H9 (cell line): ENCODE data around the gene TBX19. TPM values are rescaled to one million over a fixed set of nuclear protein-coding genes. Genes with fewer than 3 reads are reported as not detected.

Source experiments
- DNase-seq: peaks from one replicate; pipeline ENCODE4 v3.0.0-alpha.2; 2017
- H2AFZ ChIP-seq: one replicate; pipeline ENCODE4 v1.6.1; 2013; ENCODE audit warnings: mild to moderate bottlenecking, low read length, control low read depth, moderate library complexity
- H2AK5ac ChIP-seq: 2 replicates; pipeline ENCODE4 v1.6.1; 2013; ENCODE audit warnings: low read length, control low read depth, mixed read lengths; ENCODE audit not compliant: insufficient read length
- H2BK120ac ChIP-seq: one replicate; pipeline ENCODE4 v1.6.1; 2013; ENCODE audit warnings: low read depth, mild to moderate bottlenecking, low read length, control low read depth, inconsistent platforms; ENCODE audit not compliant: poor library complexity, severe bottlenecking
- H2BK12ac ChIP-seq: 2 replicates; pipeline ENCODE4 v1.6.1; 2013; ENCODE audit warnings: low read length, control low read depth, mixed read lengths, low read depth; ENCODE audit not compliant: insufficient read length
- H2BK15ac ChIP-seq: 2 replicates; pipeline ENCODE4 v1.6.1; 2013; ENCODE audit warnings: low read depth, low read length, control low read depth
- H2BK20ac ChIP-seq: one replicate; pipeline ENCODE4 v1.6.1; 2013; ENCODE audit warnings: low read depth, mild to moderate bottlenecking, low read length, control low read depth, inconsistent platforms; ENCODE audit not compliant: poor library complexity, severe bottlenecking
- H2BK5ac ChIP-seq: 2 replicates; pipeline ENCODE4 v1.6.1; 2013; ENCODE audit warnings: low read length, control low read depth, mixed read lengths; ENCODE audit not compliant: insufficient read length
- H3K14ac ChIP-seq: 2 replicates; pipeline ENCODE4 v1.6.1; 2013; ENCODE audit warnings: low read length, control low read depth; ENCODE audit not compliant: insufficient read depth
- H3K18ac ChIP-seq: 2 replicates; pipeline ENCODE4 v1.6.1; 2013; ENCODE audit warnings: low read depth, mild to moderate bottlenecking, mixed read lengths, low read length, control low read depth; ENCODE audit not compliant: insufficient read length
- H3K23ac ChIP-seq: 2 replicates; pipeline ENCODE4 v1.6.1; 2013; ENCODE audit warnings: low read length, control low read depth, mixed read lengths, low read depth; ENCODE audit not compliant: insufficient read length
- H3K23me2 ChIP-seq: 2 replicates; pipeline ENCODE4 v1.6.1; 2013; ENCODE audit warnings: low read depth, mild to moderate bottlenecking, mixed read lengths, low read length, control low read depth; ENCODE audit not compliant: insufficient read length, poor library complexity, severe bottlenecking
- H3K27ac ChIP-seq: 2 replicates; pipeline ENCODE4 v1.5.1; 2013; ENCODE audit warnings: low read length, control low read depth, mixed read lengths, low read depth; ENCODE audit not compliant: insufficient read length
- H3K27me3 ChIP-seq: 2 replicates; pipeline ENCODE4 v1.6.1; 2013; ENCODE audit warnings: low read length, control low read depth, inconsistent platforms; ENCODE audit not compliant: insufficient read depth
- H3K4ac ChIP-seq: 2 replicates; pipeline ENCODE4 v1.6.1; 2013; ENCODE audit warnings: low read depth, mild to moderate bottlenecking, control low read depth, inconsistent platforms, low read length, moderate library complexity
- H3K4me1 ChIP-seq: 2 replicates; pipeline ENCODE4 v1.6.1; 2013; ENCODE audit warnings: low read length, control low read depth, inconsistent platforms; ENCODE audit not compliant: insufficient read depth
- H3K4me2 ChIP-seq: 2 replicates; pipeline ENCODE4 v1.6.1; 2013; ENCODE audit warnings: low read length, control low read depth, mixed read lengths; ENCODE audit not compliant: insufficient read length, insufficient read depth
- H3K56ac ChIP-seq: 2 replicates; pipeline ENCODE4 v1.6.1; 2013; ENCODE audit warnings: low read depth, mild to moderate bottlenecking, mixed read lengths, low read length, control low read depth; ENCODE audit not compliant: insufficient read length
- H3K79me1 ChIP-seq: 2 replicates; pipeline ENCODE4 v1.6.1; 2013; ENCODE audit warnings: low read depth, mild to moderate bottlenecking, moderate library complexity, low read length, control low read depth, inconsistent platforms; ENCODE audit not compliant: insufficient read depth, poor library complexity, severe bottlenecking
- H3K79me2 ChIP-seq: 2 replicates; pipeline ENCODE4 v1.6.1; 2013; ENCODE audit warnings: low read length, control low read depth, inconsistent platforms; ENCODE audit not compliant: insufficient read depth
- H3K9ac ChIP-seq: 2 replicates; pipeline ENCODE4 v1.6.1; 2013; ENCODE audit warnings: low read length, control low read depth, mixed read lengths; ENCODE audit not compliant: insufficient read length; ENCODE audit errors: extremely low read depth
- H3K9me3 ChIP-seq: one replicate; pipeline ENCODE4 v1.6.1; 2013; ENCODE audit warnings: low read depth, low read length, inconsistent platforms; ENCODE audit not compliant: control insufficient read depth
- H3T11ph ChIP-seq: one replicate; pipeline ENCODE4 v1.6.1; 2013; ENCODE audit warnings: mild to moderate bottlenecking, low read length, control low read depth, inconsistent platforms
- H4K20me1 ChIP-seq: one replicate; pipeline ENCODE4 v1.6.1; 2013; ENCODE audit not compliant: control insufficient read depth, insufficient read length, insufficient read depth
- H4K5ac ChIP-seq: 2 replicates; pipeline ENCODE4 v1.6.1; 2013; ENCODE audit warnings: low read depth, mild to moderate bottlenecking, mixed read lengths, low read length, control low read depth; ENCODE audit not compliant: insufficient read length
- H4K8ac ChIP-seq: replicated peaks from 2 replicates; pipeline ENCODE4 v1.6.1; 2013; ENCODE audit warnings: low read length, control low read depth, mixed read lengths, low read depth; ENCODE audit not compliant: insufficient read length
- H4K91ac ChIP-seq: 2 replicates; pipeline ENCODE4 v1.6.1; 2013; ENCODE audit warnings: low read depth, mild to moderate bottlenecking, moderate library complexity, mixed read lengths, low read length, control low read depth; ENCODE audit not compliant: insufficient read length
- H3K27ac Mint-ChIP-seq, 3 experiments: 2 replicates in 2 of 3; 3 replicates in 1 of 3; pipeline ENCODE4 v1.8.0; 2020 to 2021; ENCODE audit warnings: mixed read lengths in 3 of 3, mild to moderate bottlenecking in 1 of 3, moderate library complexity in 1 of 3
- H3K27me3 Mint-ChIP-seq: 2 replicates; pipeline ENCODE4 v1.8.0; 2021; ENCODE audit warnings: low read depth, mild to moderate bottlenecking, moderate library complexity, mixed read lengths
- H3K36me3 Mint-ChIP-seq, 3 experiments: 2 replicates in 2 of 3; 3 replicates in 1 of 3; pipeline ENCODE4 v1.8.0; 2020 to 2021; ENCODE audit warnings: low read depth in 3 of 3, mixed read lengths in 3 of 3; ENCODE audit not compliant: insufficient read depth in 1 of 3
- H3K4me1 Mint-ChIP-seq, 2 experiments: 2 replicates each; pipeline ENCODE4 v1.8.0; 2020; ENCODE audit warnings: mixed read lengths in 2 of 2
- H3K4me3 Mint-ChIP-seq, 2 experiments: 2 replicates in 1 of 2; 3 replicates in 1 of 2; pipeline ENCODE4 v1.8.0; 2020 to 2021; ENCODE audit warnings: mild to moderate bottlenecking in 2 of 2, mixed read lengths in 2 of 2, moderate library complexity in 1 of 2
- H3K9me3 Mint-ChIP-seq, 2 experiments: 2 replicates in 1 of 2; 3 replicates in 1 of 2; pipeline ENCODE4 v1.8.0; 2020; ENCODE audit warnings: mild to moderate bottlenecking in 2 of 2, mixed read lengths in 2 of 2, moderate library complexity in 1 of 2
- CTCF ChIP-seq: fragments of 200-600 bp; sonication (generic); conservative IDR thresholded peaks from 3 replicates; pipeline ENCODE4 v1.8.0; 2021; ENCODE audit warnings: antibody characterized with exemption, mild to moderate bottlenecking
- WGBS: extraction: QIAGEN DNeasy Blood & Tissue Kit; methylation state at CpG from one replicate; pipeline ENCODE4 v1.1.7; 2013; ENCODE audit warnings: missing lambda C conversion rate, low lambda C conversion rate, mixed read lengths; ENCODE audit not compliant: insufficient read length; ENCODE audit errors: extremely low coverage; 5-methylcytosine and 5-hydroxymethylcytosine counted together
- total RNA-seq: library from RNA; stranded (reverse); gene quantifications from 2 replicates; pipeline ENCODE4 v1.2.1, GENCODE V29; 2021

Gene TBX19
- total RNA-seq, 1 experiment from 2014 or later = 0.48 TPM

GRCh38 chr1:168235937-168236336 is 44.7 kb upstream of the TBX19 start:
- H4K91ac ChIP-seq = no peak overlapping the region
- no peak for TF ChIP-seq CTCF
- H3K79me1 ChIP-seq = no peaks in the 10 kb centered on the region
- H2BK12ac ChIP-seq = no peak overlapping the region
- no peaks in the 10 kb centered on the region for H3K4me1 ChIP-seq
- Mint-ChIP-seq H3K4me1 (no peaks in the 10 kb centered on the region), H3K27ac (no peak overlapping the region), H3K27me3 (no peaks in the 10 kb centered on the region), H3K4me3 (no peak overlapping the region), H3K9me3 (no peaks in the 10 kb centered on the region), H3K36me3 (peaks cover 8 to 56% (median 43%) of the 10 kb centered on the region in 3 experiments)
- no peak overlapping the region for H3K18ac ChIP-seq
- H3K23me2 ChIP-seq = no peaks in the 10 kb centered on the region
- no CpG with 5 or more reads among the region's 3 CpGs for WGBS
- no peak overlapping the region for H2AFZ ChIP-seq
- no peak overlapping the region for H3K56ac ChIP-seq
- H4K5ac ChIP-seq = no peak overlapping the region
- H2BK20ac ChIP-seq = no peak overlapping the region
- H3K9me3 ChIP-seq = no peaks in the 10 kb centered on the region
- H4K8ac ChIP-seq = no peak overlapping the region
- H3K27ac ChIP-seq = no peak overlapping the region
- no peak overlapping the region for H3K23ac ChIP-seq
- no peak overlapping the region for H3T11ph ChIP-seq
- H2AK5ac ChIP-seq = no peak overlapping the region
- H2BK120ac ChIP-seq = no peak overlapping the region
- no peaks in the 10 kb centered on the region for H4K20me1 ChIP-seq
- DNase-seq = no peak
- H3K27me3 ChIP-seq = no peaks in the 10 kb centered on the region
- H3K9ac ChIP-seq = no peak overlapping the region
- no peak overlapping the region for H2BK15ac ChIP-seq
- H3K14ac ChIP-seq = no peak overlapping the region
- H3K79me2 ChIP-seq = no peaks in the 10 kb centered on the region
- no peak overlapping the region for H2BK5ac ChIP-seq
- H3K4me2 ChIP-seq = no peak overlapping the region
- no peak overlapping the region for H3K4ac ChIP-seq
